ENCODE results near the gene ATP2B2. TPM values are rescaled to one million over a fixed set of nuclear protein-coding genes. Genes with fewer than 3 reads are reported as not detected.

Gene ATP2B2
- total RNA-seq, 1 experiment from 2014 or later = not detected

- no peak overlapping the region for H3K27ac ChIP-seq
- no peak overlapping the region for H3K4me3 ChIP-seq
- no peaks in the 10 kb centered on the region for H3K4me1 ChIP-seq (replicated peaks)
- DNase-seq (ENCODE audit: low read depth in 1 of 2, low spot score in 2 of 2) = peak; percentile 30 to 66
- no peaks in the 10 kb centered on the region for H3K9me3 ChIP-seq (replicated peaks)
- H3K27me3 ChIP-seq (replicated peaks) = no peaks in the 10 kb centered on the region
- H3K36me3 ChIP-seq = no peaks in the 10 kb centered on the region
Observed at GRCh38 chr3:10459954-10460754, 45.2 kb downstream of the ATP2B2 start.

- Histone ChIP-seq H3K27ac (no peak overlapping the region), H3K9me3 (replicated peaks) (no peaks in the 10 kb centered on the region), H3K4me3 (no peak overlapping the region), H3K27me3 (replicated peaks) (0 out of 2 replicates have a peak, but pooled peaks cover 4% of the 10 kb centered on the region), H3K36me3 (no peaks in the 10 kb centered on the region), H3K4me1 (replicated peaks) (no peaks in the 10 kb centered on the region)
- no peak for DNase-seq (ENCODE audit: low read depth in 1 of 2, low spot score in 2 of 2)
Observed at GRCh38 chr3:10457560-10457959, 47.8 kb downstream of the ATP2B2 start.

GRCh38 chr3:10456981-10457380, 48.4 kb downstream of the ATP2B2 start:
- no peak for DNase-seq (ENCODE audit: low read depth in 1 of 2, low spot score in 2 of 2)
- H3K27ac ChIP-seq = no peak overlapping the region
- H3K4me3 ChIP-seq = no peak overlapping the region
- no peaks in the 10 kb centered on the region for H3K36me3 ChIP-seq
- no peaks in the 10 kb centered on the region for H3K4me1 ChIP-seq (replicated peaks)
- H3K27me3 ChIP-seq (replicated peaks) = 0 out of 2 replicates have a peak, but pooled peaks cover 4% of the 10 kb centered on the region
- no peaks in the 10 kb centered on the region for H3K9me3 ChIP-seq (replicated peaks)

- H3K9me3 ChIP-seq (replicated peaks) = no peaks in the 10 kb centered on the region
- H3K4me1 ChIP-seq (replicated peaks) = no peaks in the 10 kb centered on the region
- no peak for DNase-seq (ENCODE audit: low read depth in 1 of 2, low spot score in 2 of 2)
- H3K4me3 ChIP-seq = no peak overlapping the region
- H3K27ac ChIP-seq = no peak overlapping the region
- 0 out of 2 replicates have a peak, but pooled peaks cover 7% of the 10 kb centered on the region for H3K27me3 ChIP-seq (replicated peaks)
- H3K36me3 ChIP-seq = no peaks in the 10 kb centered on the region
Observed at GRCh38 chr3:10455545-10455914, 49.9 kb downstream of the ATP2B2 start.

- H3K9me3 ChIP-seq (replicated peaks) = no peaks in the 10 kb centered on the region
- no peak overlapping the region for H3K4me3 ChIP-seq
- H3K27ac ChIP-seq = no peak overlapping the region
- no peaks in the 10 kb centered on the region for H3K4me1 ChIP-seq (replicated peaks)
- no peak for DNase-seq (ENCODE audit: low read depth in 1 of 2, low spot score in 2 of 2)
- 0 out of 2 replicates have a peak, but pooled peaks cover 12% of the 10 kb centered on the region for H3K27me3 ChIP-seq (replicated peaks)
- no peaks in the 10 kb centered on the region for H3K36me3 ChIP-seq
Observed at GRCh38 chr3:10454907-10455544, 50.4 kb downstream of the ATP2B2 start.

- Histone ChIP-seq H3K4me3 (no peak overlapping the region), H3K27me3 (replicated peaks) (peaks cover 13% of the 10 kb centered on the region; the same call in 1 of the 2 replicates), H3K36me3 (no peaks in the 10 kb centered on the region), H3K9me3 (replicated peaks) (no peaks in the 10 kb centered on the region), H3K27ac (no peak overlapping the region), H3K4me1 (replicated peaks) (no peaks in the 10 kb centered on the region)
- no peak for DNase-seq (ENCODE audit: low read depth in 1 of 2, low spot score in 2 of 2)
Observed at GRCh38 chr3:10453431-10454163, 51.8 kb downstream of the ATP2B2 start.

- no peaks in the 10 kb centered on the region for H3K9me3 ChIP-seq (replicated peaks)
- H3K27ac ChIP-seq = no peak overlapping the region
Observed at GRCh38 chr3:10450494-10451440, 54.6 kb downstream of the ATP2B2 start.

GRCh38 chr3:10449436-10449835, 56.0 kb downstream of the ATP2B2 start:
- Histone ChIP-seq H3K9me3 (replicated peaks) (no peaks in the 10 kb centered on the region), H3K4me3 (no peak overlapping the region), H3K27me3 (replicated peaks) (peaks cover 13% of the 10 kb centered on the region; the same call in 1 of the 2 replicates), H3K4me1 (replicated peaks) (no peaks in the 10 kb centered on the region), H3K36me3 (no peaks in the 10 kb centered on the region), H3K27ac (no peak overlapping the region)
- no peak for DNase-seq (ENCODE audit: low read depth in 1 of 2, low spot score in 2 of 2)

More at GRCh38 chr3:10450494-10451440, 54.6 kb downstream of the ATP2B2 start:
- H3K27me3 ChIP-seq (replicated peaks) = peaks cover 13% of the 10 kb centered on the region; the same call in 1 of the 2 replicates
- H3K4me1 ChIP-seq (replicated peaks) = no peaks in the 10 kb centered on the region
- H3K36me3 ChIP-seq = no peaks in the 10 kb centered on the region
- H3K4me3 ChIP-seq = no peak overlapping the region
- no peak for DNase-seq (ENCODE audit: low read depth in 1 of 2, low spot score in 2 of 2)

- Histone ChIP-seq H3K4me1 (replicated peaks) (no peaks in the 10 kb centered on the region), H3K27me3 (replicated peaks) (peaks cover 13% of the 10 kb centered on the region; the same call in 1 of the 2 replicates), H3K9me3 (replicated peaks) (no peaks in the 10 kb centered on the region), H3K4me3 (no peak overlapping the region), H3K36me3 (no peaks in the 10 kb centered on the region), H3K27ac (no peak overlapping the region)
- DNase-seq (ENCODE audit: low read depth in 1 of 2, low spot score in 2 of 2) = no peak
Observed at GRCh38 chr3:10448544-10448943, 56.8 kb downstream of the ATP2B2 start.

- Histone ChIP-seq H3K4me3 (no peak overlapping the region), H3K27ac (no peak overlapping the region)
- no peak for DNase-seq (ENCODE audit: low read depth in 1 of 2, low spot score in 2 of 2)
Observed at GRCh38 chr3:10447527-10448260, 57.7 kb downstream of the ATP2B2 start.

GRCh38 chr3:10447110-10447509, 58.3 kb downstream of the ATP2B2 start:
- H3K36me3 ChIP-seq = no peaks in the 10 kb centered on the region
- DNase-seq (ENCODE audit: low read depth in 1 of 2, low spot score in 2 of 2) = no peak
- H3K4me1 ChIP-seq (replicated peaks) = no peaks in the 10 kb centered on the region
- H3K4me3 ChIP-seq = no peak overlapping the region
- H3K9me3 ChIP-seq (replicated peaks) = no peaks in the 10 kb centered on the region
- no peak overlapping the region for H3K27ac ChIP-seq
- H3K27me3 ChIP-seq (replicated peaks) = peaks cover 9% of the 10 kb centered on the region; the same call in 1 of the 2 replicates

More at GRCh38 chr3:10447527-10448260, 57.7 kb downstream of the ATP2B2 start:
- H3K36me3 ChIP-seq = no peaks in the 10 kb centered on the region
- H3K4me1 ChIP-seq (replicated peaks) = no peaks in the 10 kb centered on the region
- no peaks in the 10 kb centered on the region for H3K9me3 ChIP-seq (replicated peaks)
- peaks cover 9% of the 10 kb centered on the region; the same call in 1 of the 2 replicates for H3K27me3 ChIP-seq (replicated peaks)

GRCh38 chr3:10445561-10446175, 59.7 kb downstream of the ATP2B2 start:
- peaks cover 6% of the 10 kb centered on the region; the same call in 1 of the 2 replicates for H3K27me3 ChIP-seq (replicated peaks)
- no peaks in the 10 kb centered on the region for H3K9me3 ChIP-seq (replicated peaks)
- H3K27ac ChIP-seq = no peak overlapping the region
- no peaks in the 10 kb centered on the region for H3K4me1 ChIP-seq (replicated peaks)
- no peak for DNase-seq (ENCODE audit: low read depth in 1 of 2, low spot score in 2 of 2)
- H3K36me3 ChIP-seq = no peaks in the 10 kb centered on the region
- no peak overlapping the region for H3K4me3 ChIP-seq

All from SJSA1 (cell line).